Measurements from ENCODE around the gene NPLOC4. TPM values are rescaled to one million over a fixed set of nuclear protein-coding genes. Genes with fewer than 3 reads are reported as not detected.

The NPLOC4 gene
- 100 to 1,000 TPM; 176 to 290 (median 263) TPM for total RNA-seq

DNA sequence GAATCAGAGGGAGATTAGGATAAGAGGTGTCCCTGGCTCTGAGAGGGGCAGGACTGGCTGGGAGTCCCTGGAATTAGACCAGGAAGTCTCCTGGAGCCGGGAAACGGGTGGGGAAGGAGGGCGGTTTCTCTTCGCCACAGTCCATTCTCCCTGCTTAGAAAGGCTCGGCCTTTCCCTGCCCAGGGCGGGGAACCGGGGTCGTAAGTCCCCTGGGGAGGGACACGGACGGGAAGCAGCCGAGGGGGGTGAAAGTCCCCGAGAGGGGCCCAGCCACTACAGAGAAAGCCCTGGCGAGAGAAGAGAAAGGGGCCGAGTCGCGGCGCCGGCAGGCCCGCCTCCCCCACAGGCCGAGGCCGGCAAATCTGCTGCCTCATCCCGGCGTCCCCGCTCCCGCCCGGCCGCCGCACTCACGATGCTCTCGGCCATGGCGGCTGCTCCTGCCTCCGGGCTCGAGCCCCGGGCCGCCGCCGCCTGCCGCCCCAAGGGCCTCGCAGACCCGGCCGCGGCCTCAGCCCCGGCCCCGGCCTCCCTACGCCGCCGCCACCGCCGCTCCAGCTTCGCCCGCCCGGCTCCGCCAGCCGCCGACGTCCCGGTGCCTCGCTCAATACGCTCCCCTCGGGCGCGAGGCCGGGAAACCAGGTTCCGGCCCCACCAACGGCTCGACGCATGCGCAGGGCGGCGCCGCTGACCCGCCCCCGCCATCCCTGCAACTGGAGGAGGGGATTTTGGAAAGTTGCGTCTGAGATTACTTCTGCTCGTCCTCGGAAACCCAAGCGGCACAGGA lies at the start of gene NPLOC4, which contains the start of gene TSPAN10:
Gene NPLOC4, minus strand, starts transcription at position 608 of the 784 bp plus-strand sequence. Its CDS starts 182 bp downstream, at position 426.
Gene TSPAN10, plus strand, starts transcription at position 692 of the 784 bp plus-strand sequence. CDS start 5,217 bp downstream, outside the sequence.
- DNase-seq (peak; percentile 73 to 80), ATAC-seq (peak; percentile 77)
- TF ChIP-seq, protein P1, sequence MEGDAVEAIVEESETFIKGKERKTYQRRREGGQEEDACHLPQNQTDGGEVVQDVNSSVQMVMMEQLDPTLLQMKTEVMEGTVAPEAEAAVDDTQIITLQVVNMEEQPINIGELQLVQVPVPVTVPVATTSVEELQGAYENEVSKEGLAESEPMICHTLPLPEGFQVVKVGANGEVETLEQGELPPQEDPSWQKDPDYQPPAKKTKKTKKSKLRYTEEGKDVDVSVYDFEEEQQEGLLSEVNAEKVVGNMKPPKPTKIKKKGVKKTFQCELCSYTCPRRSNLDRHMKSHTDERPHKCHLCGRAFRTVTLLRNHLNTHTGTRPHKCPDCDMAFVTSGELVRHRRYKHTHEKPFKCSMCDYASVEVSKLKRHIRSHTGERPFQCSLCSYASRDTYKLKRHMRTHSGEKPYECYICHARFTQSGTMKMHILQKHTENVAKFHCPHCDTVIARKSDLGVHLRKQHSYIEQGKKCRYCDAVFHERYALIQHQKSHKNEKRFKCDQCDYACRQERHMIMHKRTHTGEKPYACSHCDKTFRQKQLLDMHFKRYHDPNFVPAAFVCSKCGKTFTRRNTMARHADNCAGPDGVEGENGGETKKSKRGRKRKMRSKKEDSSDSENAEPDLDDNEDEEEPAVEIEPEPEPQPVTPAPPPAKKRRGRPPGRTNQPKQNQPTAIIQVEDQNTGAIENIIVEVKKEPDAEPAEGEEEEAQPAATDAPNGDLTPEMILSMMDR (IDR thresholded peaks at IDR 0.05 in 4 of 5, conservative IDR thresholded peaks at IDR 0.05 in 1 of 5), result peak in 2 of 5 experiments; percentile 22 to 25
- TF ChIP-seq POLR2A (IDR thresholded peaks at IDR 0.05), result peak; percentile 97 to 99
- H3K27me3 ChIP-seq, result no peaks in the 10 kb centered on the region
- peak within 1 kb of the TSS; percentile 72 to 97 (median 94) for H3K4me3 ChIP-seq
- H3K4me1 ChIP-seq, result peaks cover 23 to 26% of the 10 kb centered on the region in 2 donors
- H3K9me3 ChIP-seq, result no peaks in the 10 kb centered on the region
- H3K27ac ChIP-seq, result peak within 1 kb of the TSS; percentile 95 to 98 (median 98)
- in situ Hi-C loops (cut with MboI; ENCODE audit: low sequenced_read_pairs in 4 of 4), result no loop called here
- no peaks in the 10 kb centered on the region for H3K36me3 ChIP-seq
- intact Hi-C loops (cut with DNase I; ENCODE audit: low total_unique reads), result loop anchor here (1.0 to 2.0 kb wide), 2 partner anchors 30 to 47 kb away; partner anchors contain the start of genes ARL16, CCDC137 and OXLD1

- H3K36me3 ChIP-seq, result peaks cover 0 to 60% of the 10 kb centered on the region in 2 donors
- in situ Hi-C loops (cut with MboI; ENCODE audit: low sequenced_read_pairs in 4 of 4), result no loop called here
- DNase-seq (no peak), ATAC-seq (no peak)
- TF ChIP-seq, protein P1 (IDR thresholded peaks at IDR 0.05 in 4 of 5, conservative IDR thresholded peaks at IDR 0.05 in 1 of 5), result no peak
- no peak for TF ChIP-seq POLR2A (IDR thresholded peaks at IDR 0.05)
- intact Hi-C loops (cut with DNase I; ENCODE audit: low total_unique reads), result no loop called here
- H3K27ac ChIP-seq, result no peak overlapping the region
- H3K9me3 ChIP-seq, result no peaks in the 10 kb centered on the region
- no peaks in the 10 kb centered on the region for H3K27me3 ChIP-seq
- peaks cover 23 to 27% of the 10 kb centered on the region in 2 donors for H3K4me1 ChIP-seq
- H3K4me3 ChIP-seq, result no peak overlapping the region
Measured at GRCh38 chr17:81686614-81687013, 49.7 kb upstream of the NPLOC4 start.

DNA sequence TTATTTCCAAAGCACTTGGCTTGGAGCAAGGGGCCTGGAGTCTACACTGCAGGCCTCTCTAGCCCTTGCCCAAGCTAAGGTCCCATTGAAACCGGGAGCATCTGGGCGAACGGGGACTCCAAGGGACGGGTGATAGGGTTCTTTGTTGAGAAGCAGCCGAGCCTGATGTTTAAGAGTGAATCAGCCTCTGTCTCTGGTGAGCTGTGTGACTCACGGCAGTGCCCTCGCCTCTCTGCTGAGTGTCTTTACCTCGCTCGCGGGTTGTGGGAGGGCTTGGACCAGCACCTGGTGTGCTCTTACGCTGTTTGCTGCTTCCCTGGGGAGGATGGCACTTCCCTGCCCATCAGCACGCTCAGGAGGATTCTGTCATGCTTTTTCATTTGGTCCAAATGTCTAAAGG lies 48.2 kb upstream of the NPLOC4 start:
- intact Hi-C loops (cut with DNase I; ENCODE audit: low total_unique reads) (no loop called here), in situ Hi-C loops (cut with MboI; ENCODE audit: low sequenced_read_pairs in 4 of 4) (no loop called here)
- no peak for ATAC-seq
- peaks cover 23 to 27% of the 10 kb centered on the region in 2 donors for H3K4me1 ChIP-seq
- H3K4me3 ChIP-seq, result peak overlapping the region; percentile 90 to 99 (median 97)
- no peaks in the 10 kb centered on the region for H3K9me3 ChIP-seq
- H3K27me3 ChIP-seq, result no peaks in the 10 kb centered on the region
- no peak for DNase-seq
- peak overlapping the region in 1 of 4 donors; percentile 86 for H3K27ac ChIP-seq
- TF ChIP-seq, protein P1 (IDR thresholded peaks at IDR 0.05 in 4 of 5, conservative IDR thresholded peaks at IDR 0.05 in 1 of 5), result no peak
- no peak for TF ChIP-seq POLR2A (IDR thresholded peaks at IDR 0.05)
- H3K36me3 ChIP-seq, result peaks cover 0 to 45% of the 10 kb centered on the region in 2 donors

- ATAC-seq, result no peak
- peaks cover 0 to 39% of the 10 kb centered on the region in 2 donors for H3K36me3 ChIP-seq
- peaks cover 23 to 27% of the 10 kb centered on the region in 2 donors for H3K4me1 ChIP-seq
- H3K9me3 ChIP-seq, result no peaks in the 10 kb centered on the region
- H3K27me3 ChIP-seq, result no peaks in the 10 kb centered on the region
- in situ Hi-C loops (cut with MboI; ENCODE audit: low sequenced_read_pairs in 4 of 4), result no loop called here
- no peak for DNase-seq
- H3K27ac ChIP-seq, result peak overlapping the region; percentile 73 to 91 (median 82)
- intact Hi-C loops (cut with DNase I; ENCODE audit: low total_unique reads), result no loop called here
- TF ChIP-seq, protein P1 (IDR thresholded peaks at IDR 0.05 in 4 of 5, conservative IDR thresholded peaks at IDR 0.05 in 1 of 5), result no peak
- no peak for TF ChIP-seq POLR2A (IDR thresholded peaks at IDR 0.05)
- peak overlapping the region; percentile 90 to 99 (median 97) for H3K4me3 ChIP-seq
Measured at GRCh38 chr17:81684442-81684911, 47.6 kb upstream of the NPLOC4 start.

Measured in gastrocnemius medialis (tissue), 4 donors.